Measurements from ENCODE around the gene CDR2L. TPM values are rescaled to one million over a fixed set of nuclear protein-coding genes. Genes with fewer than 3 reads are reported as not detected.

The CDR2L gene
- polyA plus RNA-seq, 2 of the 4 experiments (the other 2 are of a cell fraction): 18.5 to 34.0 TPM

DNA sequence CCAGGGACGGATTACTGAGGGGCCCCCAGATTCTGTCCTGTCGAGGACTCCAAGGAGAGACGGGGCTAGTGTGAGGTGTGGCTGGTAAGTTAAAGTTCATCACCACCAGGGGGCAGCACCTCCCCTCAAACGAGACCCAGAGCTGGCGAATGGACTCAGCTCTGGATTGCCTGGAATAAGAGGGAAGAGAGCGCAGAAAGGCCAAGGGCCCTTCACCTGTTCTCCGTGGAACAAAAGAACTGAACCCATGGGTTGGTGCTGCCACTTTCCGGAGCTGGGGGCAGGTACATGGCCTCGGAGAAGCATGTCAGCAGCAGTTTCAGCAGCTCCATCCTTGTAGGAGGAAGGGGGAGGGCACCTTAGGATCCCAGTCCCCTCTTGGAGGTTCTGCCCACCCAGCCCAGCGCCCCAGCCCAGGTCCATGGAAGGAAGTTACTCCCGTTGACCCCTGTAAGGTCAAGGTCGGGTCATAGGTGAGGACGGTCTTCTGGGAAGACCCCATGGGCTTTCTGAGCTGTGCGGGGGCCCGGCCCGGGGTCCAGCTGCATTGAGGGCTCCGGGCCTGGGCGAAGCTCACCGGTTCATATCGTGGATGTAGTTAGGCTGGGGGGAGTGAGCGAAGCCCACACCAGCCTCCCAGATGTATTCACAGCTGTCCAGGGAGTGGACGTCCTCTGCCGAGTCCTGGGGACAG, 25.6 kb upstream of the CDR2L start:
- POLR2A ChIA-PET: interaction anchor here (0.5 to 2.2 kb wide), 12 partner anchors 11 to 240 kb away, joined by 3 to 30 read pairs (median 4); partner anchors contain the start of genes CDR2L, FDXR, HID1 and MRPL58
- WGBS (ENCODE audit: missing lambda C conversion rate): 45% methylated on average over 22 of the region's 23 CpGs

GRCh38 chr17:74962622-74963394, 24.6 kb upstream of the CDR2L start:
- POLR2A ChIA-PET: interaction anchor here (0.6 to 1.9 kb wide), 3 partner anchors 49 to 151 kb away, joined by 7 to 30 read pairs (median 12); partner anchors contain the start of genes FDXR and MRPL58
- H3K4me1 ChIP-seq: peaks cover 12% of the 10 kb centered on the region
- CTCF ChIA-PET: interaction anchor here (0.5 to 42.3 kb wide), 36 partner anchors 12 to 446 kb away, joined by 3 to 1448 read pairs (median 8); partner anchors contain the start of genes CDR2L, FDXR, GGA3 and HID1
- H3K4me2 ChIP-seq: no peak overlapping the region
- no peak for TF ChIP-seq NPAS2 (CRISPR knock-in tag; IDR thresholded peaks at IDR 0.05; ENCODE audit: borderline replicate concordance)
- no peak for TF ChIP-seq HES2 (IDR thresholded peaks at IDR 0.05)
- TF ChIP-seq RCOR1 (IDR thresholded peaks at IDR 0.05; ENCODE audit: low read depth, low read length): no peak
- FAIRE-seq: no peak
- 78% methylated on average over 10 of the region's 18 CpGs for WGBS (ENCODE audit: missing lambda C conversion rate)
- no peak overlapping the region; a peak in 1 of 6 replicates for H3K27ac ChIP-seq
- no peak for DNase-seq (ENCODE audit: low read depth in 1 of 2, low spot score in 1 of 2)
- H3K4me3 ChIP-seq: no peak overlapping the region
- ATAC-seq: no peak
- H3K9me3 ChIP-seq: no peaks in the 10 kb centered on the region

More for the DNA sequence above, 25.6 kb upstream of the CDR2L start:
- Histone ChIP-seq H3K4me1 (peaks cover 12% of the 10 kb centered on the region), H3K4me2 (no peak overlapping the region), H3K4me3 (no peak overlapping the region), H3K9me3 (no peaks in the 10 kb centered on the region), H3K27ac (0 out of 6 replicates have a peak overlapping the region, but pooled peaks of 1 of the 2 experiments have one; percentile 9)
- ATAC-seq (peak; percentile 58 to 80), DNase-seq (ENCODE audit: low read depth in 1 of 2, low spot score in 1 of 2) (peak; percentile 91 to 96), FAIRE-seq (no peak)
- TF ChIP-seq MAX (IDR thresholded peaks at IDR 0.05): peak; percentile 31; the same call in 1 of the 2 replicates
- TF ChIP-seq JUN (IDR thresholded peaks at IDR 0.05): no peak
- no peak for TF ChIP-seq REST (IDR thresholded peaks at IDR 0.05)
- TF ChIP-seq SMC3 (IDR thresholded peaks at IDR 0.05): peak; percentile 93
- TF ChIP-seq KDM1A (IDR thresholded peaks at IDR 0.05; ENCODE audit: low read depth): no peak
- TF ChIP-seq CBX2 (IDR thresholded peaks at IDR 0.05; ENCODE audit: borderline replicate concordance, low read depth): no peak
- TF ChIP-seq CTCF (IDR thresholded peaks at IDR 0.05): peak; percentile 95
- TF ChIP-seq RAD21 (conservative IDR thresholded peaks at IDR 0.05 in 1 of 2, IDR thresholded peaks at IDR 0.05 in 1 of 2): peak; percentile 97 to 98
- TF ChIP-seq HOXB5 (CRISPR knock-in tag; IDR thresholded peaks at IDR 0.05): no peak
- CTCF ChIA-PET: interaction anchor here (0.5 to 42.3 kb wide), 59 partner anchors 13 to 310 kb away, joined by 3 to 1448 read pairs (median 5); partner anchors contain the start of genes ATP5PD, CDR2L, FDXR and GGA3

Measured in A549 (cell line).